Measurements from ENCODE around the gene ST6GAL1.
"Not testable (repeated sequence)": the region's sequence is repeated elsewhere in the genome, so short reads cannot be mapped to it uniquely, and the experiment has no call there.

The ST6GAL1 gene

DNA sequence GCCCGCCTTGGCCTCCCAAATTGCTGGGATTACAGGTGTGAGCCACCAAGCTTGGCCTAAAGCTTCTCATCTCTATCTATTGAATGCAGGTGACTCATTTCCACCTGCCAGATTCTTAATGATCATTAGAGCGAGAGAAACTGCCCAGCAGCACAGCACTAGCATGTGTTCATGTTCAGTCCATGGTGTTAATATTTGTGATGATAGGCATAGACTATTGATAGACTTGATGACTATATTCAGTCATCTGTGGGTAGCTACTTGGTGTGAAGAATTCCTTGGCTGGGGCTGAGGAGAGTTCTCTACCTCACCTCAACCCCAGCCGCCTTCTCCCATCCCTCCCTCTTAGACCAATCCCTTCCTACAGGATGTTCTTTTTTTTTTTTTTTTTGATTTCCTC lies 60.0 kb downstream of the ST6GAL1 start:
- Histone ChIP-seq H3K36me3 (ENCODE audit: control insufficient read depth, low read depth, low read length) (peaks cover 5% of the 10 kb centered on the region), H3K4me3 (ENCODE audit: low read length) (no peak overlapping the region), H3K9me3 (ENCODE audit: control insufficient read depth, low read depth, low read length) (no peaks in the 10 kb centered on the region), H3K9ac (ENCODE audit: low read length) (no peak overlapping the region), H3K4me1 (ENCODE audit: control insufficient read depth, low read depth, low read length) (peaks cover 7% of the 10 kb centered on the region), H3K27ac (ENCODE audit: low read length) (no peak overlapping the region), H3K27me3 (ENCODE audit: control insufficient read depth, insufficient read depth, low read length) (no peaks in the 10 kb centered on the region)

DNA sequence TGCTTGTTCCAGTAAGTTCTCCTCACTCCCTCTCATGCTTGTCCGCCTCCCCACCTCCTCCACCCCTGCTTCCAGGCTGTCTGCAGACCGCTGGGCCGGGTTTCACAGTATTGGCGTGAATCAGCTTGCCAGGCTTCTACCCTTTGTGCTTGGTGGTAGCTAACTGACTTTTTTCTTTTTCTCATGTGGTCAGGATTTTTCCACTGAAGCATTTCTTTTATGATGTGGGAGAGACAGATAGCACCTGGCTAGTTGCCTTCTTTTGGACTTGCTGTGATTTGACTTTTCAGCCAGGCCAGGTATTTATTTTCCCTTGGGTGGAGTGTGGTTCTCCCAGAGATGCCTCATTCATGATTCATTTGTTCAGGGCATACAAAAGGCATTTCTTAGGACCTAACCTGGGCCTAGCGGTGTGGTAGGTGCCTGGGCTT lies 60.6 kb downstream of the ST6GAL1 start:
- Histone ChIP-seq H3K9ac (ENCODE audit: low read length) (no peak overlapping the region), H3K4me1 (ENCODE audit: control insufficient read depth, low read depth, low read length) (peaks cover 7% of the 10 kb centered on the region), H3K4me3 (ENCODE audit: low read length) (no peak overlapping the region), H3K9me3 (ENCODE audit: control insufficient read depth, low read depth, low read length) (no peaks in the 10 kb centered on the region), H3K27me3 (ENCODE audit: control insufficient read depth, insufficient read depth, low read length) (no peaks in the 10 kb centered on the region), H3K36me3 (ENCODE audit: control insufficient read depth, low read depth, low read length) (peaks cover 5% of the 10 kb centered on the region), H3K27ac (ENCODE audit: low read length) (no peak overlapping the region)

DNA sequence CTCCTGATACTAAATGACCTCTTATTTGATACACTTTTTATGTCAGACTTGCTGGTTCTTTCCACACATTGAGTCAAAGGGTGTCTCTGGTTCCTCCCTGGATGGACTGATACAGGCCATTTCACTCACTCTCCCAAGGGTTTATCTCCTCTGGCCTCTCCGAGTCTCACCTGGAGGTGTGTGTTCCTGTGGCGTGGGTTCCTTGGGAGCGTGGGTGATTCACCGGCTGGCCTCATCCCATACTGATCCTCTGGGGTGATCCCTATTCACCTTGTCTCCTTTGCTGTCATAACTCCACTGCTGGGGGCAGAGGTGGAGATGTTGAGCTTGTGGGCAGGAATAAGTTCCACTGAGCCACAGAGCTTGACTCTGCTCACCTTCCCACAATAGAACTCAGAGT lies 61.1 kb downstream of the ST6GAL1 start:
- Histone ChIP-seq H3K9ac (ENCODE audit: low read length) (no peak overlapping the region), H3K4me1 (ENCODE audit: control insufficient read depth, low read depth, low read length) (peaks cover 7% of the 10 kb centered on the region), H3K4me3 (ENCODE audit: low read length) (no peak overlapping the region), H3K9me3 (ENCODE audit: control insufficient read depth, low read depth, low read length) (no peaks in the 10 kb centered on the region), H3K36me3 (ENCODE audit: control insufficient read depth, low read depth, low read length) (peaks cover 5% of the 10 kb centered on the region), H3K27ac (ENCODE audit: low read length) (no peak overlapping the region), H3K27me3 (ENCODE audit: control insufficient read depth, insufficient read depth, low read length) (no peaks in the 10 kb centered on the region)

DNA sequence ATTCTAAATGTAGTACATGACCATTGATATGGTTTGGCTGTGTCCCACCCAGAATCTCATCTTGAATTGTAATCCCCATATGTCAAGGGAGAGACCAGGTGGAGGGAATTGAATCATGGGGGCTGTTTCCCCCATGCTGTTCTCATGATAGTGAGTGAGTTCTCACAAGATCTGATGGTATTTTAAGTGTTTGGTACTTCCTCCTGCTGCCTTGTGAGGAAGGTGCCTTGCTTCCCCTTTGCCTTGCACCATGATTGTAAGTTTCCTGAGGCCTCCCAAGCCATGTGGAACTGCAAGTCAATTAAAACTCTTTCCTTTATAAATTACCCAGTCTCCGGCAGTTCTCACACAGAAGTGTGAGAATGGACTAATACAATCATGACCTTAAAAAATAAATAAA lies 61.8 kb downstream of the ST6GAL1 start:
- H3K9me3 ChIP-seq (ENCODE audit: control insufficient read depth, low read depth, low read length); H3K4me1 ChIP-seq (ENCODE audit: control insufficient read depth, low read depth, low read length); H3K27ac ChIP-seq (ENCODE audit: low read length); H3K9ac ChIP-seq (ENCODE audit: low read length); H3K36me3 ChIP-seq (ENCODE audit: control insufficient read depth, low read depth, low read length); H3K4me3 ChIP-seq (ENCODE audit: low read length); H3K27me3 ChIP-seq (ENCODE audit: control insufficient read depth, insufficient read depth, low read length): not testable (repeated sequence)

DNA sequence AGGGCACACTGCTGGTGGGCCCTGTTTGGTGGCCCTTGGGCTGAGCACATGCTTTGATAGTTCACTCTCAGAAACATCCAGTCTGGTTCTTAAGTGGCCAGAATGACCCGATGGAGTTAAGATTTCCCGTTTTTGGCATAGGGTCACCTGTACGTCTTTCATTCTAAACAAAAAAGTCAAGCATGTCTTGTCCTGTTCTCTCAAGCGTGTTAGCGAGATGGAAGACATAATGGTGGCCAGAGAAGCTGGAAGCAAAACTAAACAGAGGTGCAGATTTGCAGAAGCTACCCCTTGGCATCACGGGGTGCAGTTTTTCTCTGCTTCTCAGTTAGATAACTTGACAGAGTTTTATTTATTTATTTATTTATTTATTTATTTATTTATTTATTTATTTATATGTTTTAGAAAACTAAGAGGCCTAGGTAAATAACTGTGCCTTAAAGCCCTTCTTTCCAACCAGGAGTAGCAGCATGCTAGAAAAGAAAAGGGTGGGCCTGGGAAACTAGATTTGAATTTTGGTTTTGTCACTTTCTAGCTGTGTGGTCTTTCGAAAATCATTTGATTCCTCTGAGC lies 63.0 kb downstream of the ST6GAL1 start:
- Histone ChIP-seq H3K36me3 (ENCODE audit: control insufficient read depth, low read depth, low read length) (peaks cover 5% of the 10 kb centered on the region), H3K9ac (ENCODE audit: low read length) (no peak overlapping the region), H3K27ac (ENCODE audit: low read length) (no peak overlapping the region), H3K4me1 (ENCODE audit: control insufficient read depth, low read depth, low read length) (peaks cover 11% of the 10 kb centered on the region), H3K9me3 (ENCODE audit: control insufficient read depth, low read depth, low read length) (no peaks in the 10 kb centered on the region), H3K4me3 (ENCODE audit: low read length) (no peak overlapping the region), H3K27me3 (ENCODE audit: control insufficient read depth, insufficient read depth, low read length) (no peaks in the 10 kb centered on the region)

DNA sequence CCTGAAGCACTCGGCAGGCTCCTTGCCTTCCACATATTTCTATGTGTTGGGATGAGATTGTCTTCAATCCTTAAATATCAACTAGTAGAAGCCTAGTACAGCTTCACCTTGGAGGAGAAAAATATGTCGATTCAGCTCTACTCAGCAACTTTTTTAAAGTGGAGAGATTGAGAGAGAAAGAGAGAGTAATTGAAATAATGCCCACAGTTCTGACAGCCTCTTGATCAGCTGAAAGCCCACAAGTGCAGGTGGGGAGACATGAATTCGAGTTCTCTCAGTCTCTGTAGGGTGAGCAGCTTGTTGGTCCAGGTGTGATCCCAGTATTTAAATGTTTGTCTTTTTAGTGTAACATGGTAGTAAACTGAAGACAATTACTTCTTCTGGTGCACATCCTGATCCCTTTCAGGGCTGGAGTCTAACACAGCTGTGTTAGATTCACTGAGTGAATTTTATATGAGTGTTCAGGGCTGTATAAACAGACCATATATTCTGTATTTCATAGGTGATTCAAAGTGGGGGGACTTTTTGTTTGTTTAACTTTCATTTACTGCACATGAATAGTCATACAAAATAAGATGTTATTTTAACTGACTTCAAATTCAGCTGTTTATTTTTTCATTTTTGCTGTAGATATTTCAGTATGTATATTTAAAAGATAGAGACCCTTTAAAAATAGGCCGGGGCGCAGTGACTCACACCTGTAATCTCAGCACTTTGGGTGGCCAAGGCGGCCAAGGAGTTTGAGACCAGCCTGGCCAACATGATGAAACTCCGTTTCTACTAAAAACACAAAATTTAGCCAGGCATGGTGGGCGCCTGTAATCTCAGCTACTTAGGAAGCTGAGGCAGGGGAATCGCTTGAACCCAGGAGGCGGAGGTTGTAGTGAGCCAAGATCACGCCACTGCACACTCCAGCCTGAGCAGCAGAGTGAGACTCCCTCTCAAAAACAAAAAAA lies 64.0 kb downstream of the ST6GAL1 start:
- no peak overlapping the region for H3K27ac ChIP-seq (ENCODE audit: low read length)
- H3K4me1 ChIP-seq (ENCODE audit: control insufficient read depth, low read depth, low read length): peaks cover 15% of the 10 kb centered on the region
- no peak overlapping the region for H3K9ac ChIP-seq (ENCODE audit: low read length)
- H3K9me3 ChIP-seq (ENCODE audit: control insufficient read depth, low read depth, low read length): no peaks in the 10 kb centered on the region
- H3K4me3 ChIP-seq (ENCODE audit: low read length): no peak overlapping the region
- H3K36me3 ChIP-seq (ENCODE audit: control insufficient read depth, low read depth, low read length): peaks cover 5% of the 10 kb centered on the region
- H3K27me3 ChIP-seq (ENCODE audit: control insufficient read depth, insufficient read depth, low read length): no peaks in the 10 kb centered on the region

DNA sequence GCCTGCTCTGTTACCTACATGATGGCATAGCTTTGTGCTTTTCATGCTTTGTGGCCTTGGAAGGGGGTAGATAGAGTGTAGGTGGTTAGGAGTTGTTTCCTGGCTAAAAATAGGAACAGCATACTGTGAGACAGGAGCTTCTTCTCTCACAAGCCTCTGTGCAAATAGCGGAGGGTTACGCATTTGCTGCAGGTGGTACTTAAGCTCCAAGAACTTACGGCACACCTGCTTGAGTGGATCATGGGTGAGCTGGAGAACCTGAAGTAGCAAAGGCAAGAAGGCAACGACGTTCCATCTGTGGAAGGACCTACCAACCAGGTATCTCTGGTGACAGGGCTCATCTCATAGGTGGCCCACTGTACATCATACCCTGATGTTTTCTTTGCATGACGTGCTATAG lies 66.0 kb downstream of the ST6GAL1 start:
- Histone ChIP-seq H3K27ac (ENCODE audit: low read length) (no peak overlapping the region), H3K27me3 (ENCODE audit: control insufficient read depth, insufficient read depth, low read length) (no peaks in the 10 kb centered on the region), H3K4me3 (ENCODE audit: low read length) (no peak overlapping the region), H3K36me3 (ENCODE audit: control insufficient read depth, low read depth, low read length) (no peaks in the 10 kb centered on the region), H3K9me3 (ENCODE audit: control insufficient read depth, low read depth, low read length) (no peaks in the 10 kb centered on the region), H3K4me1 (ENCODE audit: control insufficient read depth, low read depth, low read length) (peaks cover 19% of the 10 kb centered on the region), H3K9ac (ENCODE audit: low read length) (no peak overlapping the region)

DNA sequence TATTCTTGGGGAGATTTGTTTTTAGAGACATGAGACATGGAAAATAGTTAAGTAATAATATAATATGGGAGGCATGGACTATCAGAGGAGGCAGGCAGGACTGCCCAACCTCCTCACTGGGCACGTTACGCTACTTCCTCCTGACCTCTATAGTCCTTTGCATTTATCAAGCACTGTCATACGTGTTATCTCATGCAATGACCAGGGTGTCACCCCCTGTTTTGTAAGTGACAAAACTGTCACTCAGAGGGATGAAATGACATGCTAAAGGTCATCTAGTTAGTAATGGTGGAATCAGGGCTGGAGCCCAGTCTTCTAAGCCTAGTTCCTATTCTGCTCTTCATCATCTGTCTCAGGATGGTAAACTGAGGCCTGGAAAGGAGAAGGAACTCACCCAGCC lies 66.7 kb downstream of the ST6GAL1 start:
- Histone ChIP-seq H3K9me3 (ENCODE audit: control insufficient read depth, low read depth, low read length) (no peaks in the 10 kb centered on the region), H3K27me3 (ENCODE audit: control insufficient read depth, insufficient read depth, low read length) (no peaks in the 10 kb centered on the region), H3K27ac (ENCODE audit: low read length) (no peak overlapping the region), H3K4me1 (ENCODE audit: control insufficient read depth, low read depth, low read length) (peaks cover 21% of the 10 kb centered on the region), H3K4me3 (ENCODE audit: low read length) (no peak overlapping the region), H3K9ac (ENCODE audit: low read length) (no peak overlapping the region), H3K36me3 (ENCODE audit: control insufficient read depth, low read depth, low read length) (no peaks in the 10 kb centered on the region)

DNA sequence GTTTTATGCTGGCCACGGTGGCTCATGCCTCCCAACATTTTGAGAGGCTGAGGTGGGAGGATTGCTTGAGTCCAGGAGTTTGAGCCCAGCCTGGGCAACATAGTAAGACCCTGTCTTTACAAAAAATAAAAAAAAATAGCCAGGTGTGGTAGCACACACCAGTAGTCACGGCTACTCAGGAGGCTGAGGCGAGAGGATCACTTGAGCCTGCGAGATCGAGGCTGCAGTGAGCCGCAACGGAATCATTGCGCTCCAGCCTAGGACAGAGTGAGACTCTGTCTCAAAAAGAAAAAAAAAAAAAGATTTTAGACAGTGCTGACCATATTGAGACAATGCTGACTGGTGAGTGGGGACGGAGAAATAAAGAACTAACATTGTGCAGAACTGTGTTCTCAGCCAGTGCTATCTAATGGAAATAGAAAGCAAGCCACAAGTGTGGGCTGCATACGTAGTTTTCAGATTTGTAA lies 67.2 kb downstream of the ST6GAL1 start:
- H3K9ac ChIP-seq (ENCODE audit: low read length): no peak overlapping the region
- H3K9me3 ChIP-seq (ENCODE audit: control insufficient read depth, low read depth, low read length): no peaks in the 10 kb centered on the region
- no peak overlapping the region for H3K4me3 ChIP-seq (ENCODE audit: low read length)
- H3K36me3 ChIP-seq (ENCODE audit: control insufficient read depth, low read depth, low read length): no peaks in the 10 kb centered on the region
- H3K27me3 ChIP-seq (ENCODE audit: control insufficient read depth, insufficient read depth, low read length): no peaks in the 10 kb centered on the region
- H3K27ac ChIP-seq (ENCODE audit: low read length): no peak overlapping the region
- peaks cover 22% of the 10 kb centered on the region for H3K4me1 ChIP-seq (ENCODE audit: control insufficient read depth, low read depth, low read length)

DNA sequence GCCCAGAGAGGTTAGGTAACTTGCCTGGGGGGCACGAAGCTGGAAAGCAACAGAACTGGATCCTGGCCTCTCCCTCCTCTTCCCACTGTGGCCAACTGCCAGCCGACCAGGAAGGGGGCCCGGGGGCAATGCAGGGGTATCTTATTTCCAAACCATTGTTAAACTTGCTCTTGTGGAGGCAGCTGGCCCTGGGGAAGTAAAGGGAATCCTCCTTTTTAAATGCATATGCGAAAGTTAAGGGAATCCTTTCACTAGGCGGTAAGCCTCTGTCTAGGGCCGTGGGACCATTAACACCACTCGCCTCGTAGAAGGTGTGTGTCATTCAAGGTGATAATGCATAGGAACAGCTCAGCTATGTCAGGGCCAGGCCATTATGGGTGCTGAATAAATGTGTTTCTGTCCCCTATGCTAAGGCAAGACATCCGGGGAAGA lies 68.6 kb downstream of the ST6GAL1 start:
- Histone ChIP-seq H3K4me1 (ENCODE audit: control insufficient read depth, low read depth, low read length) (peaks cover 18% of the 10 kb centered on the region), H3K27me3 (ENCODE audit: control insufficient read depth, insufficient read depth, low read length) (no peaks in the 10 kb centered on the region), H3K4me3 (ENCODE audit: low read length) (peak overlapping the region; percentile 5), H3K9me3 (ENCODE audit: control insufficient read depth, low read depth, low read length) (no peaks in the 10 kb centered on the region), H3K27ac (ENCODE audit: low read length) (peak overlapping the region; percentile 43), H3K9ac (ENCODE audit: low read length) (no peak overlapping the region), H3K36me3 (ENCODE audit: control insufficient read depth, low read depth, low read length) (no peaks in the 10 kb centered on the region)

DNA sequence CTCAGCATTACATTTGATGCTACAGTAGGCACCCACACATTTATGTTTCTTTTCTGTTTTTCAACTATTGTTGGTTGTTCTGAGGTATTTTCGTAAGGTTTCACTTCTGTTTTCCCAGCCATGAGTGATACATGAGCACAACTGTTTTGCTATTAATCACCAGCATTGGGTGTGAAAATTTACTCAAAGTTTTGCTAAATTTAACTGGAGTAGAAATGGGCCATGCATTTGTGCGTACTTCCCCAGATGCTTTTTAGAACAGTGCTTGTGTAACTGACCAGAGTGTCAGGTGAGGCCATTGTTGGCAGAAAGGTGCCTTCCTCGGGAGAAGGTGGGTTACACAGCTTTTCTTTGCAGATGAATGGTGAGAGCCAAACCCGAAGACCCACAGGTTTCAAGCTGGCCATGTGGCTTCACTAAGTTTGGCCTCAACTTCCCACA lies 70.4 kb downstream of the ST6GAL1 start:
- Histone ChIP-seq H3K27me3 (ENCODE audit: control insufficient read depth, insufficient read depth, low read length) (no peaks in the 10 kb centered on the region), H3K27ac (ENCODE audit: low read length) (peak overlapping the region; percentile 9), H3K9ac (ENCODE audit: low read length) (no peak overlapping the region), H3K4me1 (ENCODE audit: control insufficient read depth, low read depth, low read length) (peaks cover 15% of the 10 kb centered on the region), H3K9me3 (ENCODE audit: control insufficient read depth, low read depth, low read length) (no peaks in the 10 kb centered on the region), H3K36me3 (ENCODE audit: control insufficient read depth, low read depth, low read length) (no peaks in the 10 kb centered on the region), H3K4me3 (ENCODE audit: low read length) (no peak overlapping the region)
